Endothelial cell (in vitro differentiated cells): ENCODE measurements around the gene PASK. TPM values are rescaled to one million over a fixed set of nuclear protein-coding genes. Genes with fewer than 3 reads are reported as not detected.
"Not testable (repeated sequence)": the region's sequence is repeated elsewhere in the genome, so short reads cannot be mapped to it uniquely, and the experiment has no call there.

ENCODE experiments used
- DNase-seq: peaks from one replicate; pipeline ENCODE4 v3.0.0; 2021; ENCODE audit warnings: low spot score
- H3K27ac Mint-ChIP-seq: one replicate; pipeline ENCODE4 v1.8.0; 2021; ENCODE audit warnings: mixed read lengths, inconsistent platforms; ENCODE audit not compliant: unreplicated experiment
- H3K27me3 Mint-ChIP-seq: one replicate; pipeline ENCODE4 v1.8.0; 2021; ENCODE audit warnings: mild to moderate bottlenecking, moderate library complexity, mixed read lengths, inconsistent platforms; ENCODE audit not compliant: unreplicated experiment
- H3K36me3 Mint-ChIP-seq: one replicate; pipeline ENCODE4 v1.8.0; 2021; ENCODE audit warnings: mild to moderate bottlenecking, low read depth, mixed read lengths, inconsistent platforms; ENCODE audit not compliant: unreplicated experiment
- H3K4me1 Mint-ChIP-seq: one replicate; pipeline ENCODE4 v1.8.0; 2021; ENCODE audit warnings: mild to moderate bottlenecking, mixed read lengths, inconsistent platforms; ENCODE audit not compliant: unreplicated experiment
- H3K4me3 Mint-ChIP-seq: one replicate; pipeline ENCODE4 v1.8.0; 2021; ENCODE audit warnings: mild to moderate bottlenecking, mixed read lengths, inconsistent platforms; ENCODE audit not compliant: unreplicated experiment
- H3K9me3 Mint-ChIP-seq: one replicate; pipeline ENCODE4 v1.8.0; 2021; ENCODE audit warnings: mixed read lengths, inconsistent platforms; ENCODE audit not compliant: unreplicated experiment
- CTCF ChIP-seq: fragments of 200-600 bp; sonication (generic); IDR thresholded peaks from one replicate; pipeline ENCODE4 v1.5.0; 2021; ENCODE audit warnings: antibody characterized with exemption; ENCODE audit not compliant: unreplicated experiment
- total RNA-seq: library from RNA; stranded (reverse); fragmentation: NEBNext Ultra II Directional; extraction: Animal tissue kit (Norgen Biotek cat#: 25700); gene quantifications from one replicate; pipeline ENCODE4 v1.2.1, GENCODE V29; 2021; ENCODE audit not compliant: unreplicated experiment

The PASK gene
- total RNA-seq, 1 donor from 2014 or later: 39.7 TPM

GRCh38 chr2:241094924-241095420, 54.3 kb downstream of the PASK start:
- Mint-ChIP-seq H3K9me3 (no peaks in the 10 kb centered on the region), H3K27me3 (peaks cover 11% of the 10 kb centered on the region), H3K4me1 (peaks cover 49% of the 10 kb centered on the region), H3K36me3 (peaks cover 60% of the 10 kb centered on the region), H3K27ac (no peak overlapping the region), H3K4me3 (no peak overlapping the region)
- DNase-seq: no peak
- TF ChIP-seq CTCF: no peak

GRCh38 chr2:241094172-241094571, 55.1 kb downstream of the PASK start:
- DNase-seq: no peak

GRCh38 chr2:241093133-241093781, 56.0 kb downstream of the PASK start:
- not testable (repeated sequence) for H3K9me3 Mint-ChIP-seq, DNase-seq, H3K27ac Mint-ChIP-seq
- Mint-ChIP-seq H3K36me3 (peaks cover 62% of the 10 kb centered on the region), H3K4me3 (peak overlapping the region; percentile 51), H3K4me1 (peaks cover 49% of the 10 kb centered on the region), H3K27me3 (peaks cover 11% of the 10 kb centered on the region)

More at GRCh38 chr2:241094172-241094571, 55.1 kb downstream of the PASK start:
- H3K4me1 Mint-ChIP-seq: peaks cover 48% of the 10 kb centered on the region
- H3K9me3 Mint-ChIP-seq: no peaks in the 10 kb centered on the region
- no peak overlapping the region for H3K4me3 Mint-ChIP-seq
- H3K27ac Mint-ChIP-seq: no peak overlapping the region
- no peak for TF ChIP-seq CTCF
- H3K36me3 Mint-ChIP-seq: peaks cover 60% of the 10 kb centered on the region
- peaks cover 11% of the 10 kb centered on the region for H3K27me3 Mint-ChIP-seq

GRCh38 chr2:241092677-241093076, 56.6 kb downstream of the PASK start:
- TF ChIP-seq CTCF: no peak
- no peak for DNase-seq
- H3K27ac Mint-ChIP-seq: no peak overlapping the region

GRCh38 chr2:241091734-241092445, 57.4 kb downstream of the PASK start:
- no peak for TF ChIP-seq CTCF
- H3K27ac Mint-ChIP-seq: no peak overlapping the region
- H3K4me3 Mint-ChIP-seq: no peak overlapping the region
- H3K4me1 Mint-ChIP-seq: peaks cover 43% of the 10 kb centered on the region
- H3K9me3 Mint-ChIP-seq: no peaks in the 10 kb centered on the region
- H3K27me3 Mint-ChIP-seq: peaks cover 5% of the 10 kb centered on the region
- no peak for DNase-seq
- peaks cover 57% of the 10 kb centered on the region for H3K36me3 Mint-ChIP-seq

More at GRCh38 chr2:241092677-241093076, 56.6 kb downstream of the PASK start:
- Mint-ChIP-seq H3K27me3 (peaks cover 10% of the 10 kb centered on the region), H3K4me3 (peak overlapping the region; percentile 51), H3K9me3 (no peaks in the 10 kb centered on the region), H3K4me1 (peaks cover 50% of the 10 kb centered on the region), H3K36me3 (peaks cover 63% of the 10 kb centered on the region)
